Measurements from ENCODE around the gene NOL7. TPM values are rescaled to one million over a fixed set of nuclear protein-coding genes. Genes with fewer than 3 reads are reported as not detected.

NOL7 gene
- total RNA-seq (2014; rRNA removed; shearing (Covaris generic)): 170 and 179 TPM in 2 replicates
- 153 and 231 TPM in 2 replicates for polyA plus RNA-seq (2015; cell fraction: cytosol; rRNA removed)
- polyA plus RNA-seq (2015; cell fraction: nucleus; rRNA removed): 37.2 and 47.4 TPM in 2 replicates

DNA sequence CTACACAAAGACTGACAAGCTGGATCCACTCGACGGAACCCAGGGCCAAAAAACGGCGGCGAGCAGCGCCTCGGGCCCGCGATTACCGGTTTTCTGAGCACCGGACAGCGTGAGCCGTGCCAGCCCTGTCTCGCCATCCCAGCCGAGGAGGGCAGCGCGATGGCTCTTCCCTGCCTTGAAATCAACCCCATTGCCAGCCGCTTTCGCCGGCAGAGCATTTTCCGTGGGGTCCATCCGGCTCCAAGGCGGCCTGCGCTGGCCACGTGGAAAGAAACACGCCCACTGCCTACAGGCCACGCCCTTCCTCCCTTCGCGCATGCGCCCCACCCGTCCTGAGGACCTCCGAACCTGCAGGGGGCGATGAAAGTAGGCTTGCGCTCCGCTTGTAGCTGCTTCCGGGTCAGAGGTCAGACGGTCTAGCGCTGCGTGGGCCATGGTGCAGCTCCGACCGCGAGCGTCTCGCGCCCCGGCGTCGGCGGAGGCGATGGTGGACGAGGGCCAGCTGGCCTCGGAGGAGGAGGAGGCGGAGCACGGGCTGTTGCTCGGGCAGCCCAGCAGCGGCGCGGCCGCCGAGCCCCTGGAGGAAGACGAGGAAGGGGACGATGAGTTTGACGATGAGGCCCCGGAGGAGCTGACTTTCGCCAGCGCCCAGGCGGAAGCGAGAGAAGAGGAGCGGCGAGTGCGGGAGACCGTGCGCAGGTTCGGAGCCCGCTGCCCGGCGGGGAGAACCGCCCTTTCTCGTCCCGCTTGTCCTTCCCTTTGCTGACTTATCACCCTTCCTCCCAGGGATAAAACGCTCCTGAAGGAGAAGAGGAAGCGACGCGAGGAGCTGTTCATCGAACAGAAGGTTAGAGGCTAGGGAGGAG lies at the start of gene NOL7:
Gene NOL7, plus strand, starts transcription at position 410 of the 866 bp plus-strand sequence. Its CDS starts 24 bp downstream, at position 434.
- in situ Hi-C loops (cut with HindIII; ENCODE audit: low pct_unique_long_range_greater_than_20kb, low sequenced_read_pairs): no loop called here
- peak; percentile 99 for DNase-seq (ENCODE audit: low read depth, low spot score)

- no peak for DNase-seq (ENCODE audit: low read depth, low spot score)
- in situ Hi-C loops (cut with HindIII; ENCODE audit: low pct_unique_long_range_greater_than_20kb, low sequenced_read_pairs): no loop called here
Observed at GRCh38 chr6:13565921-13566320, 49.2 kb upstream of the NOL7 start.

DNA sequence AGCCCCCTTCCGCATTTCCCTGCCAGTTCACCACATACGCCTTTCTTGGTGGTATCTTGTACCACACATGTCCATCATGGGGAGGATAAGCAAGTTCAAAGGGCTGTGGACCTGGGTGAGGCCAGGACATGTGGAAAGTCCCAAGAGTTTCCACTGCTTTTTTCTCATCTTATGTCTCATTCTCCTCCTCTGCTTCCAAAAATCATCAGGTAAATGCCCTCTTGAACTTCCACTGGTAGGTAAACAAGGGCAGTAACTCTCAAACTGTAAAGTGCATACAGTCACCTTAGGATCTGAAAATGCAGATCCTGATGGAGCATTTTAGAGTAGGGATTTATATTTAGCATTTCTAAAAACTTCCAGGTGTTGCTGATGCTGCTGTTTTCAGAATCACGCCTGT lies 48.6 kb upstream of the NOL7 start:
- in situ Hi-C loops (cut with HindIII; ENCODE audit: low pct_unique_long_range_greater_than_20kb, low sequenced_read_pairs): no loop called here
- DNase-seq (ENCODE audit: low read depth, low spot score): no peak

DNA sequence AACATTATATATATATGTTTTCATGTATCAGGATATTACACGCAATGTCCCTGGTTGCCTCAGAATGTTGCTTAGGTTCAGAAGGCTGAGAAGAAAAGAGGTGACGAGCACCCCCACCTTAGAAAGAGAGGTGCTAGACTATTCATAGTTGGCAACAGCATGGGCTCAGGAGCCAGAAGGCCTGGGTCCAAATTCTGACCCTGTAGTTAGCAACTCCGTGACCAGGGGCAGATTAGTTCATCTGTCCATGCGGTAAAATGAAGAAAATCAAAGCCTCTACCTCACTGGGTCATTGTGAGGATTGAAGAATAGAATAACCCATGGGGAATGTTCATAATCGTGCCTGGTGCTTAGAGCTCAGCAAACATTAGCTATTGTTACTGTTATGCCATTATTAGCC lies 46.2 kb upstream of the NOL7 start:
- in situ Hi-C loops (cut with HindIII; ENCODE audit: low pct_unique_long_range_greater_than_20kb, low sequenced_read_pairs): no loop called here
- no peak for DNase-seq (ENCODE audit: low read depth, low spot score)

GRCh38 chr6:13572240-13572639 lies 42.9 kb upstream of the NOL7 start:
- DNase-seq (ENCODE audit: low read depth, low spot score): no peak
- in situ Hi-C loops (cut with HindIII; ENCODE audit: low pct_unique_long_range_greater_than_20kb, low sequenced_read_pairs): no loop called here

GRCh38 chr6:13572951-13573654 lies 42.0 kb upstream of the NOL7 start:
- in situ Hi-C loops (cut with HindIII; ENCODE audit: low pct_unique_long_range_greater_than_20kb, low sequenced_read_pairs): no loop called here

GRCh38 chr6:13573669-13574110 lies 41.4 kb upstream of the NOL7 start:
- peak; percentile 47 for DNase-seq (ENCODE audit: low read depth, low spot score)
- in situ Hi-C loops (cut with HindIII; ENCODE audit: low pct_unique_long_range_greater_than_20kb, low sequenced_read_pairs): no loop called here

More at GRCh38 chr6:13572951-13573654, 42.0 kb upstream of the NOL7 start:
- DNase-seq (ENCODE audit: low read depth, low spot score): no peak

- in situ Hi-C loops (cut with HindIII; ENCODE audit: low pct_unique_long_range_greater_than_20kb, low sequenced_read_pairs): no loop called here
Observed at GRCh38 chr6:13574149-13574570, 41.0 kb upstream of the NOL7 start.

GRCh38 chr6:13574571-13575376 lies 40.4 kb upstream of the NOL7 start, which contains the start of gene SIRT5:
SIRT5 (plus strand) TSS chr6:13574601; CDS start chr6:13584111, 9,510 bp downstream.
- in situ Hi-C loops (cut with HindIII; ENCODE audit: low pct_unique_long_range_greater_than_20kb, low sequenced_read_pairs): no loop called here
- DNase-seq (ENCODE audit: low read depth, low spot score): peak; percentile 95

More at GRCh38 chr6:13574149-13574570, 41.0 kb upstream of the NOL7 start:
- peak; percentile 98 for DNase-seq (ENCODE audit: low read depth, low spot score)

- in situ Hi-C loops (cut with HindIII; ENCODE audit: low pct_unique_long_range_greater_than_20kb, low sequenced_read_pairs): no loop called here
- no peak for DNase-seq (ENCODE audit: low read depth, low spot score)
Observed at GRCh38 chr6:13575377-13575775, 39.8 kb upstream of the NOL7 start.

DNA sequence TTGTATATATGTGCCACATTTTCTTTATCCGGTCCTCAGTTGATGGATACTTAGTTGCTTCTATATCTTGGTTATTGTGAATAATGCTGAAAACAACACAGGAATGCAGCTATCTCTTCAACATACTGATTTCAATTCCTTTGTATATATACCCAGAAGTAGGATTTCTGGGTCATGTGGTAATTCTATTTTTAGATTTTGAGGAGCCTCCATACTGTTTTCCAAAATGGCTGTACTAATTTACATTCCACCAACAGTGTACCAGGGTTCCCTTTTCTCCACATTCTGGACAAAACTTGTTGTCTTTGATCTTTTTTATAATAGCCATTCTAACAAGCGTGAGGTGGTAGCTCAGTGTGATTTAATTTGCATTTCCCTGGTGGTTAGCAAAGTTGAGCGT lies 39.1 kb upstream of the NOL7 start:
- no peak for DNase-seq (ENCODE audit: low read depth, low spot score)
- in situ Hi-C loops (cut with HindIII; ENCODE audit: low pct_unique_long_range_greater_than_20kb, low sequenced_read_pairs): no loop called here

DNA sequence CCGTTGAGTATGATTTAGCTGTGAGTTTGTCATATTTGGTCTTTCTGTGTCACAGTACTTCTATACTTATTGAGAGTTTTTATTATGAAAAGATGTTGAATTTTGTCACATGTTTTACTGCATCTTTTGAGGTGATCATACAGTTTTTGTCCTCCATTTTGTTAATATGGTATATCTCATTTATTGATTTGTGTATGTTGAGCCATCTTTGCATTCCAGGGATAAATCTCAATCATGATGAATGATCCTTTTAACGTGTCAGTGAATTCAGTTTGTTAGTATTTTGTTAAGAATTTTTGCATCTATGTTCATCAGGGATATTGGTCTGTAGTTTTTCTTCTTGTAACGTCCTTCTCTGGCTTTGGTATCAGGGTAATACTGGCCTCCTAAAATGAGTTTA lies 37.2 kb upstream of the NOL7 start:
- DNase-seq (ENCODE audit: low read depth, low spot score): no peak
- in situ Hi-C loops (cut with HindIII; ENCODE audit: low pct_unique_long_range_greater_than_20kb, low sequenced_read_pairs): no loop called here

DNA sequence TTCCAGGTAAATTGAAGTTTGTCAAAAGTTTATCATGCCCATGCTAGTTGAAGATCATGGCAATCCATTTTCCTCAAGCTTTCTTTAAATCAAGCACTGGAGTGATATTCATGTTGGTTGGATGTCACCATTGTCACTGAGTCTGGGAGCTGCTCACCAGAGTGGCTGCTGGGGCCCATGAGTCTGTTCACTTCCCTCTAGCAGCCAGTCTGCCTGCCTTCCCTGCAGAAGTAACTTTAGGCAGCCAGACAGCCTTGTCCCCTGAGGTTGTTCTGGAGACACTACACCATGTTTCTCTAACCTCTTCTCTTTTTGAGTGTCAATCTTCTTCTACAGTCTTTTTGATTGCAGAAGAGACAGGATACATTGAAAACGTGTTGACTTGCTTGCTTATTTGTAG lies 35.2 kb upstream of the NOL7 start:
- in situ Hi-C loops (cut with HindIII; ENCODE audit: low pct_unique_long_range_greater_than_20kb, low sequenced_read_pairs): no loop called here
- DNase-seq (ENCODE audit: low read depth, low spot score): no peak

DNA sequence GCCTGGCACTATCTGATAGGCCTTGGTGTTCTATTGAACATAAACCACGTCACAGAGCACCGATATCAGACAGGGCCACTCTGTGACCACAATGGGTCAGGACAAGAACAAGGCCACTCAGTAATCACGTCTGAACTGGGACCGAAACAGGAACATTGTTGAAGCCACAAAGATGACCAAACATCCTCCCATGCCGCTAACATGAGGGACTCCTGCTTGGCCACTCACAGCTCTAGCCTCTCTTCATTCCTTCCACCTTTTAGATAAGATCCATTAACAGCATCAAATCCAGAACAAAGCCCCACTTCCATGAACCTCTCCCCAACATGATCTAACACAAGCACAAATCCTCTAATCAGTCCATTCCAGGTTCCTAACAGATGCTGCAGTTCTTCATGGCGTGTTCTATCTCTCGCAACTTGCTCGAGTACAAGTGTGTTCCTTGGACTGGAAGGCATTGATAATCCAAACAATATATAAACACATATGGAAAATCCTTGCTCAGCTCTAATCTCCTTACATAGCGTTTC lies 33.4 kb upstream of the NOL7 start:
- no peak for DNase-seq (ENCODE audit: low read depth, low spot score)
- in situ Hi-C loops (cut with HindIII; ENCODE audit: low pct_unique_long_range_greater_than_20kb, low sequenced_read_pairs): no loop called here

DNA sequence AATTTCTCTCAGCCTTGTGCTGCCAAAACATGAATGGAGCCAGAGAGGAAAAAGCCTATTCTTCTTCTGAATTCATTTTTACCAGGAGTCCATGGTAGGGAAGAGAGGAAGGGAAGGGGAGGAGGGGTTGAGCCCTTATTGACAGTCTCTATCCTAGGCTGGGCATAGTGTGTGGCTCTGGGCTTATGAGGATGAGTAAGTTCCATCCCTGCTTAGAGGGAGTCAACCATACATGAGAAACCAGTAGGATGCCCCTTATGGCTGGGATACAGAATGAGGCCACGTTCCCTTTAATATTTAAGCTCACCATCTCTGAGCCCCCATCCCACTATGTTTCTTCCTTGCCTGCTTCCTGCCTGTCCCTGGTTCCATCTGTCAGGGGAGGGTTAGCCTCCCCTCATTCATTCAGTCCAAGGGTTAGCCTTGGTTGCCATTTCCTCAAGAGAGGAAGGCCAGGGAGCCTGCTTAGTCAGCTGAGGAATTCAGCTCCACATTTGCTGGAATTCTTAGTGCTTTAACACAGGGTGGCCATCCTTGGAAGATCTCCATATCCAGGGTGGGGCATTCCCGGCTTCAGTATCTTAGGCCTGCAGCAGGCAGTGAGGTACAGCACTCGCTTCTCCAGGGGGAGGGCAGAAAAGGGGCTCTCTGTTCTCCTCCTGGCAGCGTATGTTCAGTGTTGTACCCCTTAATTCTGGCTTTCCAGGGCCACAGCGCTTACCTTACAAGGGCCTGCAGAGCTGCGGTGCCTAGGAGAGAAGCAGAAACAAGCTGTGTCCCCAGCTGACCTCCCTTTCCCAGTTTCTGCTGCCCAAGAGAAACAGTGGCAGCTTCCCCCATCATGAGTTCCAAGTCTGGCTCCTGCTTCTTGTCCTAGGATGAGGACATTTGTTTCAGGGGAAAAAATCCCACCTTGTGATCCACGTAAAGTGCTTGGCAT lies 28.3 kb upstream of the NOL7 start:
- in situ Hi-C loops (cut with HindIII; ENCODE audit: low pct_unique_long_range_greater_than_20kb, low sequenced_read_pairs): no loop called here
- no peak for DNase-seq (ENCODE audit: low read depth, low spot score)

DNA sequence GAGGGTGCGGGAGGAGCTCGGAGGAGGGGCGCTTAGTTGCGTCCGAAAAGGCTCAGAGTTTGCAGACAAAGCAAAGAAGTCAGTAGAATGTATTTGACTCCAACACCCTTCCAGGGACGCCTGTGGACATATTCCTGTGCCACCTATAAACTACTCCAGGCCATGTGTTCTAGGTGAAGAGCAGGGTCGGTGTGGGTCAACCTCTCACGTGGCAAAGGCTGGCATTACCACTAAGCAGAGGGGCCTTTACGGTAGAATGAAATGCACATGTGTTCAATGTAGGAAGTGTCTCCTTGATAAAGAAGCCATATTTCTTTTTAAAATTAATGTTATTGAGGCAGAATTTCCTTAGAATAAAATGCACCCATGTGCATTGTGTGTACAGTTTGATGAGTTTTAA lies 25.3 kb upstream of the NOL7 start:
- in situ Hi-C loops (cut with HindIII; ENCODE audit: low pct_unique_long_range_greater_than_20kb, low sequenced_read_pairs): no loop called here
- no peak for DNase-seq (ENCODE audit: low read depth, low spot score)

All from SK-MEL-5 (cell line).